Neural cell (in vitro differentiated cells): ENCODE measurements around the gene LILRA1. TPM values are rescaled to one million over a fixed set of nuclear protein-coding genes. Genes with fewer than 3 reads are reported as not detected.

Experiments
- H2AFZ ChIP-seq: fragments of 200-600, 300-800 bp; sonication (generic), shearing (Covaris generic); 2 replicates; pipeline ENCODE4 v1.6.0; 2014; ENCODE audit warnings: low read depth, mild to moderate bottlenecking, antibody characterized with exemption, low read length, moderate library complexity
- H3F3A ChIP-seq: fragments of 200-600 bp; shearing (Covaris generic); 2 replicates; pipeline ENCODE4 v1.6.1; 2016; ENCODE audit warnings: mild to moderate bottlenecking, moderate library complexity, mixed read lengths, antibody characterized with exemption, low read length; ENCODE audit not compliant: insufficient read depth, poor library complexity, severe bottlenecking
- H3K27ac ChIP-seq: fragments of 200-600, 300-800 bp; sonication (generic), shearing (Covaris generic); 2 replicates; pipeline ENCODE4 v1.5.1; 2014; ENCODE audit warnings: mild to moderate bottlenecking, low read length, moderate library complexity
- H3K27me3 ChIP-seq: fragments of 300-800, 200-600 bp; sonication (generic), shearing (Covaris generic); 2 replicates; pipeline ENCODE4 v1.6.0; 2014; ENCODE audit warnings: mild to moderate bottlenecking, low read depth, low read length, moderate library complexity; ENCODE audit not compliant: insufficient read depth
- H3K36me3 ChIP-seq: fragments of 300-800, 200-600 bp; sonication (generic), shearing (Covaris generic); 2 replicates; pipeline ENCODE4 v1.5.1; 2014; ENCODE audit warnings: mild to moderate bottlenecking, antibody characterized with exemption, low read length, moderate library complexity; ENCODE audit not compliant: insufficient read depth
- H3K4me2 ChIP-seq: fragments of 300-800, 200-600 bp; sonication (generic), shearing (Covaris generic); 2 replicates; pipeline ENCODE4 v1.6.0; 2014; ENCODE audit warnings: mild to moderate bottlenecking, low read length
- H3K4me3 ChIP-seq: fragments of 300-800, 200-600 bp; sonication (generic), shearing (Covaris generic); 2 replicates; pipeline ENCODE4 v1.5.1; 2014; ENCODE audit warnings: mild to moderate bottlenecking, low read length, moderate library complexity
- H3K79me2 ChIP-seq: fragments of 200-600 bp; shearing (Covaris generic); replicated peaks from 2 replicates; pipeline ENCODE4 v1.6.0; 2014; ENCODE audit warnings: mild to moderate bottlenecking, low read length, moderate library complexity; ENCODE audit not compliant: insufficient read depth
- H3K9ac ChIP-seq: fragments of 300-800, 200-600 bp; sonication (generic), shearing (Covaris generic); 2 replicates; pipeline ENCODE4 v1.6.1; 2016; ENCODE audit warnings: mild to moderate bottlenecking, low read length, mixed read lengths
- H3K9me2 ChIP-seq: fragments of 200-600 bp; shearing (Covaris generic); 2 replicates; pipeline ENCODE4 v1.6.1; 2016; ENCODE audit warnings: mild to moderate bottlenecking, low read length, mixed read lengths; ENCODE audit not compliant: insufficient read depth
- H3K9me3 ChIP-seq: fragments of 200-600, 300-800 bp; sonication (generic), shearing (Covaris generic); 2 replicates; pipeline ENCODE4 v1.6.1; 2016; ENCODE audit warnings: mild to moderate bottlenecking, mixed run types, low read length, moderate library complexity, mixed read lengths
- H4K20me1 ChIP-seq: fragments of 200-600 bp; shearing (Covaris generic); 2 replicates; pipeline ENCODE4 v1.6.1; 2016; ENCODE audit warnings: mild to moderate bottlenecking, mixed run types; ENCODE audit not compliant: insufficient read depth
- CTCF ChIP-seq: fragments of 450-650 bp; IDR thresholded peaks from 2 replicates; pipeline ENCODE4 v1.5.1; 2014; ENCODE audit warnings: antibody characterized with exemption, mild to moderate bottlenecking, moderate library complexity; ENCODE audit not compliant: poor library complexity, severe bottlenecking
- EP300 ChIP-seq: fragments of 450-650 bp; conservative IDR thresholded peaks from 2 replicates; pipeline ENCODE4 v1.6.1; 2014; ENCODE audit warnings: antibody characterized with exemption, mild to moderate bottlenecking, moderate library complexity; ENCODE audit not compliant: poor library complexity, severe bottlenecking
- EZH2 ChIP-seq: fragments of 200-600, 300-800 bp; shearing (Covaris generic), sonication (generic); IDR thresholded peaks from 2 replicates; pipeline ENCODE4 v1.6.1; 2014; ENCODE audit warnings: antibody characterized with exemption, low read length, borderline replicate concordance, mild to moderate bottlenecking; ENCODE audit not compliant: insufficient read depth, poor library complexity, severe bottlenecking
- MXI1 ChIP-seq: fragments of 450-650 bp; conservative IDR thresholded peaks from 2 replicates; pipeline ENCODE4 v1.6.1; 2014; ENCODE audit warnings: antibody characterized with exemption, mild to moderate bottlenecking; ENCODE audit not compliant: poor library complexity, severe bottlenecking
- POLR2AphosphoS5 ChIP-seq: IDR thresholded peaks from 2 replicates; pipeline ENCODE4 v1.6.1; 2012
- RAD21 ChIP-seq: fragments of 450-650 bp; conservative IDR thresholded peaks from 2 replicates; pipeline ENCODE4 v1.6.1; 2014; ENCODE audit warnings: antibody characterized with exemption, mild to moderate bottlenecking, moderate library complexity
- REST ChIP-seq: IDR thresholded peaks from 2 replicates; pipeline ENCODE4 v1.6.1; 2012; ENCODE audit warnings: borderline replicate concordance
- SMC3 ChIP-seq: fragments of 450-650 bp; conservative IDR thresholded peaks from 2 replicates; pipeline ENCODE4 v1.6.1; 2014; ENCODE audit warnings: antibody characterized with exemption, mild to moderate bottlenecking, moderate library complexity; ENCODE audit not compliant: poor library complexity
- TAF1 ChIP-seq: IDR thresholded peaks from 2 replicates; pipeline ENCODE4 v1.6.1; 2012; ENCODE audit warnings: low read depth
- polyA plus RNA-seq: library from polyadenylated mRNA; depleted of rRNA; stranded (reverse); fragments of >200 nt; gene quantifications from 2 replicates; pipeline ENCODE4 v1.2.3, GENCODE V29; 2014

The LILRA1 gene
- polyA plus RNA-seq, 1 donor from 2014 or later = not detected

GRCh38 chr19:54551293-54551692, 42.1 kb upstream of the LILRA1 start:
- Histone ChIP-seq H2AFZ (no peak overlapping the region), H3K9me2 (no peaks in the 10 kb centered on the region), H4K20me1 (no peaks in the 10 kb centered on the region), H3K27me3 (no peaks in the 10 kb centered on the region), H3K36me3 (no peaks in the 10 kb centered on the region), H3K4me2 (no peak overlapping the region), H3K27ac (no peak overlapping the region), H3K9me3 (no peaks in the 10 kb centered on the region), H3F3A (no peaks in the 10 kb centered on the region), H3K79me2 (no peaks in the 10 kb centered on the region), H3K4me3 (no peak overlapping the region), H3K9ac (no peak overlapping the region)
- TF ChIP-seq MXI1 = no peak
- no peak for TF ChIP-seq CTCF
- TF ChIP-seq SMC3 = no peak
- no peak for TF ChIP-seq RAD21
- no peak for TF ChIP-seq EZH2
- no peak for TF ChIP-seq EP300
- no peak for TF ChIP-seq POLR2AphosphoS5
- TF ChIP-seq REST = no peak
- no peak for TF ChIP-seq TAF1

GRCh38 chr19:54551950-54552912, 41.2 kb upstream of the LILRA1 start:
- no peaks in the 10 kb centered on the region for H3K9me3 ChIP-seq

More at GRCh38 chr19:54551950-54552912, 41.2 kb upstream of the LILRA1 start:
- Histone ChIP-seq H3F3A (no peaks in the 10 kb centered on the region), H3K79me2 (no peaks in the 10 kb centered on the region), H3K36me3 (no peaks in the 10 kb centered on the region), H3K27me3 (no peaks in the 10 kb centered on the region), H3K27ac (no peak overlapping the region), H3K9ac (no peak overlapping the region), H4K20me1 (no peaks in the 10 kb centered on the region), H3K4me3 (no peak overlapping the region), H3K9me2 (no peaks in the 10 kb centered on the region), H2AFZ (no peak overlapping the region), H3K4me2 (no peak overlapping the region)
- TF ChIP-seq CTCF (no peak), EZH2 (no peak), TAF1 (no peak), POLR2AphosphoS5 (no peak), EP300 (no peak), RAD21 (no peak), MXI1 (no peak), REST (no peak), SMC3 (no peak)
